Esophagus mucosa (tissue), 1 donor: Measurements from ENCODE around the gene ISL2. TPM values are rescaled to one million over a fixed set of nuclear protein-coding genes. Genes with fewer than 3 reads are reported as not detected.

Source experiments
- ATAC-seq: fragments of 200-7000 bp; cut with Tn5 transposase; one replicate; pipeline ENCODE4 v1.9.1; 2020
- total RNA-seq: library from RNA; stranded (reverse); gene quantifications from one replicate; pipeline ENCODE4 v1.2.4, GENCODE V29; 2023
- donor health status: DM: yes; HTN: yes; CAD: no.

Gene ISL2
- total RNA-seq, 1 donor from 2014 or later = not detected

- no peak for ATAC-seq
Observed at GRCh38 chr15:76328106-76328696, 8.4 kb upstream of the ISL2 start.

- no peak for ATAC-seq
Observed at GRCh38 chr15:76328958-76329357, 7.6 kb upstream of the ISL2 start.

GRCh38 chr15:76330080-76330680 is 6.4 kb upstream of the ISL2 start:
- ATAC-seq = peak; percentile 56

- no peak for ATAC-seq
Observed at GRCh38 chr15:76332796-76333195, 3.8 kb upstream of the ISL2 start.

- ATAC-seq = no peak
Observed at GRCh38 chr15:76333309-76333708, 3.3 kb upstream of the ISL2 start.

- peak; percentile 21 for ATAC-seq
Observed at GRCh38 chr15:76333720-76334437, 2.7 kb upstream of the ISL2 start.

GRCh38 chr15:76334438-76335306 is 1.9 kb upstream of the ISL2 start:
- no peak for ATAC-seq

- ATAC-seq = no peak
Observed at GRCh38 chr15:76335307-76336253, 993 bp upstream of the ISL2 start.

GRCh38 chr15:76337059-76337695 is 604 bp downstream of the ISL2 start:
- no peak for ATAC-seq

GRCh38 chr15:76337696-76338485 is 1.3 kb downstream of the ISL2 start:
- no peak for ATAC-seq

GRCh38 chr15:76338486-76339304 is 2.1 kb downstream of the ISL2 start:
- ATAC-seq = no peak

- ATAC-seq = no peak
Observed at GRCh38 chr15:76339305-76340197, 3.0 kb downstream of the ISL2 start.

- peak; percentile 10 for ATAC-seq
Observed at GRCh38 chr15:76340198-76340802, 3.7 kb downstream of the ISL2 start.

- ATAC-seq = peak; percentile 51
Observed at GRCh38 chr15:76340803-76341365, 4.3 kb downstream of the ISL2 start.

- peak; percentile 7 for ATAC-seq
Observed at GRCh38 chr15:76341366-76342057, 4.9 kb downstream of the ISL2 start.

GRCh38 chr15:76342058-76342381 is 5.4 kb downstream of the ISL2 start:
- no peak for ATAC-seq
